Gastrocnemius medialis (tissue), 4 donors: Measurements from ENCODE around the gene FOCAD. TPM values are rescaled to one million over a fixed set of nuclear protein-coding genes. Genes with fewer than 3 reads are reported as not detected.

ENCODE experiments used
- ATAC-seq, 2 donors: fragments of 150-250 bp; one replicate each; pipeline ENCODE4 v1.9.1; 2016
- DNase-seq, 2 donors: peaks; one replicate each; pipeline ENCODE4 v3.0.0-alpha.2; 2019
- H3K27ac ChIP-seq, 4 donors: fragments of 200-600 bp; sonication (generic); 1 replicate in 1 of 4; 2 replicates in 3 of 4; pipeline ENCODE4 v1.5.1; 2016 to 2018; ENCODE audit warnings: mild to moderate bottlenecking in 2 of 4, moderate library complexity in 1 of 4
- H3K27me3 ChIP-seq, 3 donors: fragments of 200-600 bp; sonication (generic) in 2 of 3; 1 replicate in 1 of 3; 2 replicates in 2 of 3; pipeline versions ENCODE4 v1.5.1 to v1.6.0; 2016 to 2019; ENCODE audit warnings: mild to moderate bottlenecking in 1 of 3, moderate library complexity in 1 of 3
- H3K36me3 ChIP-seq, 2 donors: fragments of 200-600 bp; sonication (generic) in 1 of 2; one replicate each; pipeline ENCODE4 v1.5.1; 2017 to 2018
- H3K4me1 ChIP-seq, 2 donors: fragments of 200-600 bp; sonication (generic) in 1 of 2; one replicate each; pipeline ENCODE4 v1.5.1; 2016 to 2017; ENCODE audit warnings: mild to moderate bottlenecking in 2 of 2
- H3K4me3 ChIP-seq, 4 donors: fragments of 200-600 bp; sonication (generic) in 3 of 4; 1 replicate in 1 of 4; 2 replicates in 3 of 4; pipeline ENCODE4 v1.5.1; 2016 to 2019; ENCODE audit warnings: mild to moderate bottlenecking in 2 of 4
- H3K9me3 ChIP-seq, 3 donors: fragments of 200-600 bp; sonication (generic) in 2 of 3; 1 replicate in 1 of 3; 2 replicates in 2 of 3; pipeline ENCODE4 v1.5.1; 2016 to 2019
- CTCF ChIP-seq, 5 experiments: fragments of 450-650 bp in 3 of 5; fragments of 200-600 bp in 2 of 5; sonication (generic) in 2 of 5; IDR thresholded peaks in 4 of 5; conservative IDR thresholded peaks in 1 of 5; 1 replicate in 4 of 5; 2 replicates in 1 of 5; pipeline ENCODE4 v1.5.1; 2016 to 2019; ENCODE audit warnings: antibody characterized with exemption in 5 of 5, mild to moderate bottlenecking in 3 of 5, moderate library complexity in 3 of 5
- POLR2A ChIP-seq, 2 donors: fragments of 450-650 bp; IDR thresholded peaks; one replicate each; pipeline ENCODE4 v1.6.1; 2017; ENCODE audit warnings: antibody characterized with exemption in 2 of 2, mild to moderate bottlenecking in 2 of 2, moderate library complexity in 2 of 2
- in situ Hi-C, 4 donors: fragments of 200-750 bp; cut with MboI; loops; one replicate each; pipeline versions ENCODE4 v1.15.0 to v1.8.0; 2017; ENCODE audit warnings: low sequenced_read_pairs in 4 of 4
- intact Hi-C: fragments of 100-400 bp; cut with DNase I; formaldehyde crosslinking; loops from one replicate; pipeline ENCODE4 v1.15.1; 2023; ENCODE audit warnings: low total_unique reads
- total RNA-seq, 4 donors: library from RNA; depleted of rRNA; stranded (reverse); fragments of >200 nt; gene quantifications; one replicate each; pipeline versions ENCODE4 v1.1.0 to v1.2.3, GENCODE V29; 2016

The FOCAD gene
- total RNA-seq, 4 donors from 2014 or later: 19.5 to 36.0 (median 28.6) TPM

- Histone ChIP-seq H3K4me1 (no peaks in the 10 kb centered on the region), H3K36me3 (no peaks in the 10 kb centered on the region), H3K4me3 (no peak overlapping the region), H3K27me3 (no peaks in the 10 kb centered on the region), H3K9me3 (no peaks in the 10 kb centered on the region), H3K27ac (no peak overlapping the region)
- intact Hi-C loops (no loop called here), in situ Hi-C loops (no loop called here)
- DNase-seq: no peak
- TF ChIP-seq POLR2A (IDR thresholded peaks at IDR 0.05) (no peak), CTCF (IDR thresholded peaks at IDR 0.05 in 4 of 5, conservative IDR thresholded peaks at IDR 0.05 in 1 of 5) (no peak)
- no peak for ATAC-seq
Measured at GRCh38 chr9:21015995-21016394, 331.9 kb downstream of the FOCAD start.

GRCh38 chr9:21016701-21017491, 332.8 kb downstream of the FOCAD start:
- TF ChIP-seq CTCF (IDR thresholded peaks at IDR 0.05 in 4 of 5, conservative IDR thresholded peaks at IDR 0.05 in 1 of 5) (no peak), POLR2A (IDR thresholded peaks at IDR 0.05) (no peak)
- no peaks in the 10 kb centered on the region for H3K36me3 ChIP-seq
- H3K27ac ChIP-seq: no peak overlapping the region
- no peak for ATAC-seq
- H3K9me3 ChIP-seq: no peaks in the 10 kb centered on the region
- H3K4me1 ChIP-seq: no peaks in the 10 kb centered on the region
- in situ Hi-C loops (no loop called here), intact Hi-C loops (no loop called here)
- no peak overlapping the region for H3K4me3 ChIP-seq
- DNase-seq: no peak
- no peaks in the 10 kb centered on the region for H3K27me3 ChIP-seq

- H3K27ac ChIP-seq: no peak overlapping the region
- H3K4me3 ChIP-seq: no peak overlapping the region
- H3K36me3 ChIP-seq: no peaks in the 10 kb centered on the region
- TF ChIP-seq CTCF (IDR thresholded peaks at IDR 0.05 in 4 of 5, conservative IDR thresholded peaks at IDR 0.05 in 1 of 5) (no peak), POLR2A (IDR thresholded peaks at IDR 0.05) (no peak)
- intact Hi-C loops: no loop called here
- H3K27me3 ChIP-seq: no peaks in the 10 kb centered on the region
- H3K4me1 ChIP-seq: no peaks in the 10 kb centered on the region
- H3K9me3 ChIP-seq: no peaks in the 10 kb centered on the region
- no peak for DNase-seq
- in situ Hi-C loops: no loop called here
- no peak for ATAC-seq
Measured at GRCh38 chr9:21018177-21018576, 334.1 kb downstream of the FOCAD start.

- TF ChIP-seq CTCF (IDR thresholded peaks at IDR 0.05 in 4 of 5, conservative IDR thresholded peaks at IDR 0.05 in 1 of 5) (no peak), POLR2A (IDR thresholded peaks at IDR 0.05) (no peak)
- no peak for DNase-seq
- Histone ChIP-seq H3K36me3 (no peaks in the 10 kb centered on the region), H3K9me3 (no peaks in the 10 kb centered on the region), H3K27ac (no peak overlapping the region), H3K4me3 (no peak overlapping the region), H3K4me1 (no peaks in the 10 kb centered on the region), H3K27me3 (no peaks in the 10 kb centered on the region)
- no peak for ATAC-seq
- intact Hi-C loops (no loop called here), in situ Hi-C loops (no loop called here)
Measured at GRCh38 chr9:21023861-21024260, 339.8 kb downstream of the FOCAD start.

GRCh38 chr9:21027295-21027694, 343.2 kb downstream of the FOCAD start:
- TF ChIP-seq POLR2A (IDR thresholded peaks at IDR 0.05) (no peak), CTCF (IDR thresholded peaks at IDR 0.05 in 4 of 5, conservative IDR thresholded peaks at IDR 0.05 in 1 of 5) (no peak)
- DNase-seq (no peak), ATAC-seq (no peak)
- no peaks in the 10 kb centered on the region for H3K4me1 ChIP-seq
- intact Hi-C loops (no loop called here), in situ Hi-C loops (no loop called here)
- no peaks in the 10 kb centered on the region for H3K27me3 ChIP-seq
- H3K27ac ChIP-seq: no peak overlapping the region
- no peaks in the 10 kb centered on the region for H3K9me3 ChIP-seq
- H3K36me3 ChIP-seq: no peaks in the 10 kb centered on the region
- H3K4me3 ChIP-seq: no peak overlapping the region
